K562 (cell line): Measurements from ENCODE around the gene ZNF48. TPM values are rescaled to one million over a fixed set of nuclear protein-coding genes. Genes with fewer than 3 reads are reported as not detected.
A peak's percentile ranks its signal among the peaks of the same experiment; 100 is the strongest.

Source experiments
- ATAC-seq: fragments of 200-7000 bp; cut with Tn5 transposase; 3 replicates; pipeline ENCODE4 v1.9.1; 2020; ENCODE audit warnings: moderate library complexity
- BruUV-seq: library from RNA; stranded (reverse); fragments of 400-500 nt; replicated peaks from 2 replicates; lab custom pipeline; 2021; lab: Mats Ljungman, UMichigan
- CTCF ChIA-PET: fragments of 300-600 bp; formaldehyde crosslinking; extraction: SDS; loops from one replicate; lab custom pipeline; 2021; ENCODE audit warnings: low intra/inter-chr PET ratio; lab: Yijun Ruan, JAX
- POLR2A ChIA-PET: fragments of 300-600, 350-650 bp; sonication (Branson Sonifier 250); formaldehyde crosslinking; extraction: SDS; loops from one replicate; lab custom pipeline; 2021; ENCODE audit warnings: antibody characterized with exemption, inconsistent platforms; lab: Yijun Ruan, JAX
- DNase-seq, 4 experiments: peaks; one replicate each; pipeline versions ENCODE4 v3.0.0 to v3.0.0-alpha.2; 2011 to 2018; ENCODE audit warnings: low spot score in 3 of 4, mixed read lengths in 3 of 4; ENCODE audit errors: extremely low read depth in 1 of 4
- FAIRE-seq: peaks from 2 replicates; lab custom pipeline; 2011; peaks lifted over from hg19 to GRCh38; lab: Jason Lieb, UNC
- H2AFZ ChIP-seq: 2 replicates; pipeline ENCODE4 v1.6.0; 2011; ENCODE audit warnings: low read depth, low read length, control low read depth, inconsistent platforms
- H3K27ac ChIP-seq: fragments of 200-600 bp; 3 replicates; pipeline ENCODE4 v1.8.0; 2011; ENCODE audit warnings: low read depth, mild to moderate bottlenecking, control low read depth, inconsistent platforms, low read length, moderate library complexity, mixed read lengths; ENCODE audit errors: extremely low read depth
- H3K27me3 ChIP-seq, 2 experiments: fragments of 300-600 bp in 1 of 2; 2 replicates in 1 of 2; 3 replicates in 1 of 2; pipeline versions ENCODE4 v1.6.0 to v1.8.0; 2011; ENCODE audit warnings: inconsistent platforms in 2 of 2, low read length in 2 of 2, mild to moderate bottlenecking in 1 of 2, mixed read lengths in 1 of 2, moderate library complexity in 1 of 2; ENCODE audit not compliant: control insufficient read depth in 2 of 2, insufficient read depth in 2 of 2
- H3K36me3 ChIP-seq: fragments of 300-600 bp; 3 replicates; pipeline ENCODE4 v1.8.0; 2011; ENCODE audit warnings: mild to moderate bottlenecking, low read length, inconsistent platforms; ENCODE audit not compliant: control insufficient read depth, insufficient read depth
- H3K4me1 ChIP-seq, 2 experiments: fragments of 200-600 bp in 1 of 2; replicated peaks in 1 of 2; 2 replicates in 1 of 2; 3 replicates in 1 of 2; pipeline versions ENCODE4 v1.5.1 to v1.8.0; 2011; ENCODE audit warnings: inconsistent platforms in 2 of 2, low read length in 2 of 2, mild to moderate bottlenecking in 1 of 2, mixed read lengths in 1 of 2, moderate library complexity in 1 of 2; ENCODE audit not compliant: control insufficient read depth in 2 of 2, insufficient read depth in 2 of 2
- H3K4me2 ChIP-seq: 2 replicates; pipeline ENCODE4 v1.6.1; 2011; ENCODE audit warnings: low read length, control low read depth, inconsistent platforms, mixed read lengths; ENCODE audit not compliant: insufficient read depth
- H3K4me3 ChIP-seq: fragments of 200-600 bp; sonication (generic), shearing (Covaris generic); 2 replicates; pipeline ENCODE4 v1.5.1; 2016; ENCODE audit warnings: control low read depth, inconsistent platforms
- H3K79me2 ChIP-seq: fragments of 200-600 bp; 3 replicates; pipeline ENCODE4 v1.8.0; 2011; ENCODE audit warnings: low read length, inconsistent platforms; ENCODE audit not compliant: control insufficient read depth, insufficient read depth
- H3K9ac ChIP-seq, 2 experiments: 2 replicates each; pipeline versions ENCODE4 v1.6.0 to v1.6.1; 2011; ENCODE audit warnings: low read depth in 2 of 2, low read length in 2 of 2, control low read depth in 1 of 2, inconsistent platforms in 1 of 2, mild to moderate bottlenecking in 1 of 2, mixed read lengths in 1 of 2; ENCODE audit not compliant: insufficient read depth in 1 of 2
- H3K9me1 ChIP-seq: one replicate; pipeline ENCODE4 v1.6.0; 2011; ENCODE audit warnings: inconsistent platforms, mild to moderate bottlenecking, low read length, moderate library complexity; ENCODE audit not compliant: control insufficient read depth, insufficient read depth
- H3K9me3 ChIP-seq: replicated peaks from 2 replicates; pipeline ENCODE4 v1.5.1; 2011; ENCODE audit warnings: low read depth, low read length, inconsistent platforms; ENCODE audit not compliant: control insufficient read depth, insufficient read depth
- H4K20me1 ChIP-seq: replicated peaks from 2 replicates; pipeline ENCODE4 v1.6.1; 2011; ENCODE audit warnings: low read length, inconsistent platforms, mixed read lengths; ENCODE audit not compliant: control insufficient read depth, insufficient read depth
- HCFC1 ChIP-seq: IDR thresholded peaks from 2 replicates; pipeline ENCODE4 v1.6.1; 2012; ENCODE audit warnings: low read depth, low read length, improper control_type of control experiment
- HDAC3 ChIP-seq: fragments of 450-650 bp; IDR thresholded peaks from 2 replicates; pipeline ENCODE4 v1.6.1; 2018; ENCODE audit warnings: borderline replicate concordance, mild to moderate bottlenecking, moderate library complexity; ENCODE audit not compliant: partially characterized antibody
- IFI16 ChIP-seq: fragments of 250-450 bp; sonication (Bioruptor Pico); IDR thresholded peaks from 2 replicates; pipeline ENCODE4 v2.1.2; 2022; ENCODE audit warnings: mild to moderate bottlenecking, inconsistent platforms
- PHF8 ChIP-seq: fragments of 200-600 bp; sonication (generic); IDR thresholded peaks from 2 replicates; pipeline ENCODE4 v1.6.1; 2012; ENCODE audit warnings: mixed run types, mild to moderate bottlenecking, inconsistent platforms, low read length, moderate library complexity, borderline replicate concordance
- RHOXF2B ChIP-seq: fragments of 250-450 bp; sonication (Bioruptor Pico); conservative IDR thresholded peaks from 2 replicates; pipeline ENCODE4 v1.5.1; 2021
- SPI1 ChIP-seq: IDR thresholded peaks from 2 replicates; pipeline ENCODE4 v1.6.1; 2011; ENCODE audit warnings: low read depth, low read length, control low read depth, borderline replicate concordance
- YY1 ChIP-seq, 3 experiments: IDR thresholded peaks; 2 replicates each; pipeline ENCODE4 v1.6.1; 2011; ENCODE audit warnings: low read length in 2 of 3, mild to moderate bottlenecking in 2 of 3, moderate library complexity in 2 of 3, borderline replicate concordance in 1 of 3, control low read depth in 1 of 3, low read depth in 1 of 3; ENCODE audit not compliant: insufficient read depth in 3 of 3, insufficient replicate concordance in 2 of 3, control insufficient read depth in 1 of 3, insufficient read length in 1 of 3; ENCODE audit errors: extremely low read depth in 1 of 3
- WGBS: fragments of 100-300 bp; shearing (Covaris generic); methylation state at CpG from one replicate; pipeline ENCODE4 v1.1.6; 2016; ENCODE audit warnings: low coverage, mixed read lengths; ENCODE audit not compliant: insufficient coverage; ENCODE audit errors: missing lambda C conversion rate; 5-methylcytosine and 5-hydroxymethylcytosine counted together
- in situ Hi-C: fragments of 300-500 bp; cut with MboI; formaldehyde crosslinking; loops from 4 replicates; pipeline ENCODE4 v1.15.0; 2018; ENCODE audit warnings: inconsistent platforms, mixed read lengths
- intact Hi-C: fragments of 100-400 bp; cut with micrococcal nuclease; formaldehyde crosslinking; loops from 2 replicates; pipeline ENCODE4 v1.14.2; 2022
- polyA plus RNA-seq, 8 experiments: library from polyadenylated mRNA; depleted of rRNA in 4 of 8; stranded (reverse) in 5 of 8; unstranded in 3 of 8; fragments of >200 nt; fragmentation: Nextera tagmentation in 2 of 8; fragmentation: Illumina TruSeq in 1 of 8; extraction: Ambion mirVana in 2 of 8; extraction: Trizol in 1 of 8; gene quantifications; 2 replicates each; pipeline versions ENCODE4 v1.2.1 to v1.2.3, GENCODE V29; 2011 to 2014; ENCODE audit warnings: inconsistent platforms in 1 of 8, missing spikeins in 1 of 8
- total RNA-seq, 7 experiments: library from RNA; depleted of rRNA in 6 of 7; stranded (reverse); fragments of >200 nt in 6 of 7; fragmentation: Illumina TruSeq in 2 of 7; extraction: Trizol in 2 of 7; gene quantifications; 2 replicates each; pipeline versions ENCODE4 v1.2.1 to v1.2.3, GENCODE V29; 2011 to 2021; ENCODE audit warnings: low replicate concordance in 1 of 7
- TF ChIP-seq, protein P1 (sequence below): fragments of 250-450 bp; sonication (Bioruptor Pico); IDR thresholded peaks from 2 replicates; pipeline ENCODE4 v1.8.0; 2021; ENCODE audit warnings: mild to moderate bottlenecking, moderate library complexity
- TF ChIP-seq, protein P2 (sequence below), 2 experiments: fragments of 450-650 bp; IDR thresholded peaks; 2 replicates each; pipeline ENCODE4 v1.6.1; 2018; ENCODE audit warnings: mild to moderate bottlenecking in 2 of 2, low read depth in 1 of 2; ENCODE audit not compliant: partially characterized antibody in 2 of 2

ZNF48 gene
- total and polyA plus RNA-seq, 9 of the 15 experiments (the other 6 are each of a cell fraction or from before 2014, with no cell fraction given), result 0.38 to 11.6 (median 4.7) TPM

DNA sequence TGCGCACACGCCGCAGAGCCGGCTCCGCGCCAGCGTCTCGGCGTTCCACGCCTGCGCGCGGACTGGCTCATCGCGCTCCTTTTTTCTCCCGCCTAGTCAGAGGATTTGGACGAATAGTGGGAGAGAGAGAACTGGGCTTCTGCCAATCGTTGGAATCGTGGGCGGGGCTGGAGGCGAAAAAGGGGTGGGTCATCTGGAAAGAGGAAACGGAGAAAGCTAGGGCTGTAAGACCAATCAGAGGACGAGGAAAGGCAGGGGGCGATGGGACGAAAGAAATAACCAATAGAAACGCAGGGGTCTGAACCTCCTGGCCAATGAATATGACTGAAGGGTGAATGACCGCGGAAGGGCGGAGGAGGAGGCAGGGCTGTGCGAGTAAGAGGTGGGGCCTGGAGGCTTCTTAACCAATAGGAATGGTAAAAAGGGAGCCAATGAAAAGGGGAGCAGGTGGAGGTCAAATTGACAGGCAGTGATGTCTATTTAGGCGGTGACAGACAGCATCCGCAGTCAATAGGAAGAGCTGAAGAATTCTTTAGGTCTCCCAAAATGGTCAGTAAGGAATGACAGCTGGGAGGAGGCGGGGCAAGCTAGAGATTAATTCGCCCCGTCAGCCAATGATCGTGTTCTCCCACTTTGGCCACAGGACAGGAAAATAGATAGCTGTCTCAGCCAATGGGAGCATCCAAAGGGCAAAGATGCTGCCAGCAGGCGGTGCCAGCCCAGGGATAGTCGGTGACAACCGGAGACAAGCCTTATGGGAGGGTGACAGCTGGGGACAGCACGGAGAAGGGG, 24.6 kb upstream of the ZNF48 start, which contains the start of gene TBC1D10B (continued):
- TF ChIP-seq, protein P1, sequence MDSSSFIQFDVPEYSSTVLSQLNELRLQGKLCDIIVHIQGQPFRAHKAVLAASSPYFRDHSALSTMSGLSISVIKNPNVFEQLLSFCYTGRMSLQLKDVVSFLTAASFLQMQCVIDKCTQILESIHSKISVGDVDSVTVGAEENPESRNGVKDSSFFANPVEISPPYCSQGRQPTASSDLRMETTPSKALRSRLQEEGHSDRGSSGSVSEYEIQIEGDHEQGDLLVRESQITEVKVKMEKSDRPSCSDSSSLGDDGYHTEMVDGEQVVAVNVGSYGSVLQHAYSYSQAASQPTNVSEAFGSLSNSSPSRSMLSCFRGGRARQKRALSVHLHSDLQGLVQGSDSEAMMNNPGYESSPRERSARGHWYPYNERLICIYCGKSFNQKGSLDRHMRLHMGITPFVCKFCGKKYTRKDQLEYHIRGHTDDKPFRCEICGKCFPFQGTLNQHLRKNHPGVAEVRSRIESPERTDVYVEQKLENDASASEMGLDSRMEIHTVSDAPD (CRISPR knock-in tag), result no peak
- peak; percentile 11; the same call in 1 of the 2 replicates for TF ChIP-seq HCFC1
- TF ChIP-seq SPI1, result peak; percentile 94
- peak in 1 of 3 experiments; percentile 63 for TF ChIP-seq YY1 (IDR thresholded peaks at IDR 0.05; ENCODE audit: borderline replicate concordance in 1 of 3, control insufficient read depth in 1 of 3, extremely low read depth in 1 of 3, insufficient read depth in 3 of 3, insufficient read length in 1 of 3, insufficient replicate concordance in 2 of 3, low read depth in 1 of 3, low read length in 2 of 3)
- TF ChIP-seq IFI16, result no peak

DNA sequence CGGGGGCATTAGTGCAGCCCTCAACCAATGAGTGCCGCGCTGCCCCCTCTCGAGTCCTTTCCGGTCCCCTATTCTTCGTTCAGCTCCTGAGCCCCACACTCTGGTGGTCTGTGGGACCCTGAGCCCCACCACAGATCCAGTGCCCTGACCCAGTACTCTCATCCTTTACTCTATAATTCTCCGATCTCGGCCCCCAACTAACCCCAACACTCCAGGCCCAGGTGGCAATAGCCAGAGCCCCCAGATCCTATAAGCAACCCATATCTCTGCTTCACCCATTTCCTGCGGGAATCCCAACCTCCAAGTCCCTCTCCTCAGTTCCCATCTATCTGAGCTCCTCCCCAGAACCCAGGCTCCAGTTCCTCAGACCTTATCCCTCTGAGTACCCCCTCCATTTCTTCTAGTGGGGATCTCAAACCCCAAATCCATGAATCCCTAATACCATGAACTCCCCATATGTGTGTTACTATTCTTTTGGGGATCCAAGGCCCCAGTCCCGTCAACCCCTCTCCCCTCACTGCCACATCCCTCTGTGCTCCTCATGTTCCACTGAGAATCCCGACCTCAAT, 23.9 kb upstream of the ZNF48 start:
- H3K4me1 ChIP-seq, result peaks cover 27 to 47% of the 10 kb centered on the region in 2 experiments; a peak in 4 of 5 replicates
- H3K27me3 ChIP-seq, result no peaks in the 10 kb centered on the region
- BruUV-seq, result no TSS peak
- FAIRE-seq (no peak), ATAC-seq (no peak), DNase-seq (no peak)
- H3K9me1 ChIP-seq, result peaks cover 6% of the 10 kb centered on the region
- POLR2A ChIA-PET, result interaction anchor here (0.5 to 6.3 kb wide), 11 partner anchors 9 to 297 kb away, joined by 3 to 77 read pairs (median 4); partner anchors contain the start of genes CD2BP2, DCTPP1 and PRR14
- CTCF ChIA-PET, result interaction anchor here (0.6 kb wide), 1 partner anchor 298 kb away, joined by 4 read pairs; no protein-coding TSS in a partner anchor
- H3K9me3 ChIP-seq, result no peaks in the 10 kb centered on the region
- H3K4me2 ChIP-seq, result peak overlapping the region; percentile 84
- WGBS, result 17% methylated on average over 11 of the region's 11 CpGs
- peaks cover 37% of the 10 kb centered on the region for H3K79me2 ChIP-seq
- intact Hi-C loops, result loop anchor here (2.0 to 10.0 kb wide), 3 partner anchors 17 to 307 kb away; partner anchors contain the start of genes ALDOA, CD2BP2 and ZNF771
- peak overlapping the region; percentile 74 for H3K27ac ChIP-seq
- H4K20me1 ChIP-seq, result peaks cover 23% of the 10 kb centered on the region
- peak overlapping the region; percentile 82 for H2AFZ ChIP-seq
- peaks cover 14% of the 10 kb centered on the region; the same call in 2 of the 3 replicates for H3K36me3 ChIP-seq
- in situ Hi-C loops, result loop anchor here (25.0 kb wide), 1 partner anchor 909 kb away; the partner anchor contains the start of genes BOLA2, SLX1B and SULT1A4
- H3K4me3 ChIP-seq, result peak overlapping the region; percentile 47
- H3K9ac ChIP-seq, result peak overlapping the region; percentile 74 to 84
- TF ChIP-seq, protein P2, sequence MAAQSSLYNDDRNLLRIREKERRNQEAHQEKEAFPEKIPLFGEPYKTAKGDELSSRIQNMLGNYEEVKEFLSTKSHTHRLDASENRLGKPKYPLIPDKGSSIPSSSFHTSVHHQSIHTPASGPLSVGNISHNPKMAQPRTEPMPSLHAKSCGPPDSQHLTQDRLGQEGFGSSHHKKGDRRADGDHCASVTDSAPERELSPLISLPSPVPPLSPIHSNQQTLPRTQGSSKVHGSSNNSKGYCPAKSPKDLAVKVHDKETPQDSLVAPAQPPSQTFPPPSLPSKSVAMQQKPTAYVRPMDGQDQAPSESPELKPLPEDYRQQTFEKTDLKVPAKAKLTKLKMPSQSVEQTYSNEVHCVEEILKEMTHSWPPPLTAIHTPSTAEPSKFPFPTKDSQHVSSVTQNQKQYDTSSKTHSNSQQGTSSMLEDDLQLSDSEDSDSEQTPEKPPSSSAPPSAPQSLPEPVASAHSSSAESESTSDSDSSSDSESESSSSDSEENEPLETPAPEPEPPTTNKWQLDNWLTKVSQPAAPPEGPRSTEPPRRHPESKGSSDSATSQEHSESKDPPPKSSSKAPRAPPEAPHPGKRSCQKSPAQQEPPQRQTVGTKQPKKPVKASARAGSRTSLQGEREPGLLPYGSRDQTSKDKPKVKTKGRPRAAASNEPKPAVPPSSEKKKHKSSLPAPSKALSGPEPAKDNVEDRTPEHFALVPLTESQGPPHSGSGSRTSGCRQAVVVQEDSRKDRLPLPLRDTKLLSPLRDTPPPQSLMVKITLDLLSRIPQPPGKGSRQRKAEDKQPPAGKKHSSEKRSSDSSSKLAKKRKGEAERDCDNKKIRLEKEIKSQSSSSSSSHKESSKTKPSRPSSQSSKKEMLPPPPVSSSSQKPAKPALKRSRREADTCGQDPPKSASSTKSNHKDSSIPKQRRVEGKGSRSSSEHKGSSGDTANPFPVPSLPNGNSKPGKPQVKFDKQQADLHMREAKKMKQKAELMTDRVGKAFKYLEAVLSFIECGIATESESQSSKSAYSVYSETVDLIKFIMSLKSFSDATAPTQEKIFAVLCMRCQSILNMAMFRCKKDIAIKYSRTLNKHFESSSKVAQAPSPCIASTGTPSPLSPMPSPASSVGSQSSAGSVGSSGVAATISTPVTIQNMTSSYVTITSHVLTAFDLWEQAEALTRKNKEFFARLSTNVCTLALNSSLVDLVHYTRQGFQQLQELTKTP (IDR thresholded peaks at IDR 0.05; ENCODE audit: low read depth in 1 of 2, partially characterized antibody in 2 of 2), result no peak
- TF ChIP-seq RHOXF2B (CRISPR knock-in tag) (no peak), PHF8 (peak; percentile 61; the same call in 1 of the 2 replicates), HDAC3 (no peak)
